ENCODE results near the gene EIF2A.

EIF2A gene

DNA sequence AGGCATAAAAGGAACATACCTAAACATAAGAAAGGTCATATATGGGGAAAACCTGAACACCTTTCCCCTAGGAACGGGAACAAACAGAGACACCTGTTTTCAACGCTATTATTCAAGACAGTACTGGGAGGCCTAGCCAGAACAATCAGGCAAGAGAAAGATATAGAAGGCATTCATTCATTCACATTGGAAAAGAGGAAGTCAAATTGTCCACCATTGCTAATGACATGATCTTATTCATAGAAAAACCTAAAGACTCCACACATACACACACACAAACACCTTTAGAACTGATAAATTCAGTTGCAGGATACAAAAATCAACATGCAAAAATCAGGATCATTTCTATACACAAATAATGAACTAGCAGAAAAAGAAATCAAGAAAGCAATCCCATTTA, 36.8 kb upstream of the EIF2A start:
- Mint-ChIP-seq H3K36me3 (ENCODE audit: low read depth) (peaks cover 10% of the 10 kb centered on the region), H3K4me3 (no peak overlapping the region), H3K9me3 (peaks cover 13% of the 10 kb centered on the region), H3K27me3 (ENCODE audit: low read depth, poor library complexity) (peaks cover 7% of the 10 kb centered on the region), H3K27ac (no peak overlapping the region), H3K4me1 (no peaks in the 10 kb centered on the region)
- no peak for DNase-seq
- TF ChIP-seq, protein P1, sequence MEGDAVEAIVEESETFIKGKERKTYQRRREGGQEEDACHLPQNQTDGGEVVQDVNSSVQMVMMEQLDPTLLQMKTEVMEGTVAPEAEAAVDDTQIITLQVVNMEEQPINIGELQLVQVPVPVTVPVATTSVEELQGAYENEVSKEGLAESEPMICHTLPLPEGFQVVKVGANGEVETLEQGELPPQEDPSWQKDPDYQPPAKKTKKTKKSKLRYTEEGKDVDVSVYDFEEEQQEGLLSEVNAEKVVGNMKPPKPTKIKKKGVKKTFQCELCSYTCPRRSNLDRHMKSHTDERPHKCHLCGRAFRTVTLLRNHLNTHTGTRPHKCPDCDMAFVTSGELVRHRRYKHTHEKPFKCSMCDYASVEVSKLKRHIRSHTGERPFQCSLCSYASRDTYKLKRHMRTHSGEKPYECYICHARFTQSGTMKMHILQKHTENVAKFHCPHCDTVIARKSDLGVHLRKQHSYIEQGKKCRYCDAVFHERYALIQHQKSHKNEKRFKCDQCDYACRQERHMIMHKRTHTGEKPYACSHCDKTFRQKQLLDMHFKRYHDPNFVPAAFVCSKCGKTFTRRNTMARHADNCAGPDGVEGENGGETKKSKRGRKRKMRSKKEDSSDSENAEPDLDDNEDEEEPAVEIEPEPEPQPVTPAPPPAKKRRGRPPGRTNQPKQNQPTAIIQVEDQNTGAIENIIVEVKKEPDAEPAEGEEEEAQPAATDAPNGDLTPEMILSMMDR (IDR thresholded peaks at IDR 0.05) = no peak

DNA sequence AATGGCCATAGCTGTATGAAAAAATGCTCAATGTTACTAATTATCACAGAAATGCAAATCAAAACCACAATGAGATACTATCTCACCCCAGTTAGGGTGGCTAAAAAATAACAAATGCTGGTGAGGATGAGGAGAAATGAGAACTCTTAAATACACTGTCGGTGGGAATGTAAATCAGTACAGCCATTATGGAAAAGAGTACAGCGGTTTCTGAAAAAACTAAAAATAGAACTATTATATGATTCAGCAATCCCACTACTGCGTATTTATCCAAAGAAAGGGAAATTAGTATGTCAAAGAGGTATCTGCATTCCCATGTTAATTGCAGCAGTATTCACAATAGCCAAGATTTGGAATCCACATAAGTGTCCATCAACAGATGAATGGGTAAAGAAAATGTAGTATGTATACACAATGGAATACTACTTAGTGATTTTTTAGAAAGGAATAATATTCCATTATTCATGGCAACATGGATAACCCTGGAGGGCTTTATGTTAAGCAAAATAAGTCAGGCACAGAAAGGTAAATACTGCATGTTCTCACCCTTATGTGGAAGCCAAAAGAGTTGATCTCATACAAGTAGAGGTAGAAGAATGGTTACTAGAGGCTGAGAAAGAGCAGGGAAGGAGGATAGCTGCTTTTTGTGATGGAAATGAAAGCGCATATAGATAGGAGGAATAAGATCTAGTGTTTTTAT, 35.3 kb upstream of the EIF2A start:
- TF ChIP-seq, protein P1 (IDR thresholded peaks at IDR 0.05) = no peak
- H3K9me3 Mint-ChIP-seq = peaks cover 21% of the 10 kb centered on the region
- peaks cover 2% of the 10 kb centered on the region for H3K27me3 Mint-ChIP-seq (ENCODE audit: low read depth, poor library complexity)
- no peak overlapping the region for H3K27ac Mint-ChIP-seq
- no peak overlapping the region for H3K4me3 Mint-ChIP-seq
- no peak for DNase-seq
- H3K4me1 Mint-ChIP-seq = no peaks in the 10 kb centered on the region
- H3K36me3 Mint-ChIP-seq (ENCODE audit: low read depth) = peaks cover 10% of the 10 kb centered on the region

DNA sequence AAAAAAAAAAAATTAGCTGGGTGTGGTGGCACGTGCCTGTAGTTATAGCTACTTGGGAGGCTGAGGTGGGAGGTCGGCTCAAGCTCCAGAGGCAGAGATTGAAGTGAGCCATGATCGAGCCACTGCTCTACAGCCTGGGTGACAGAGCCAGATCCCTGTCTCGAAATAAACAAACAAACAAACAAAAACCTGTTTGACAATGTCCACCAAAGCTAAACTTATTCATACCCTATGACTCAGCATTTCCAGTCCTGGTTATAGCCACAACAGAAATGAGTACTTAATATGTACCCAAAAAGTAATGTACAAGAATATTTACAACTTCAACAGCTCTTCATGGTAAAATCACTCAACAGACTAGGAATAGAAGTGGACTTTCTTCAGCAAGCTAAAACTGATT, 31.4 kb upstream of the EIF2A start:
- Mint-ChIP-seq H3K9me3 (peaks cover 35% of the 10 kb centered on the region), H3K27me3 (ENCODE audit: low read depth, poor library complexity) (peaks cover 2% of the 10 kb centered on the region), H3K4me1 (no peaks in the 10 kb centered on the region), H3K27ac (peak overlapping the region; percentile 20), H3K36me3 (ENCODE audit: low read depth) (peaks cover 5% of the 10 kb centered on the region), H3K4me3 (no peak overlapping the region)
- TF ChIP-seq, protein P1 (IDR thresholded peaks at IDR 0.05) = no peak
- no peak for DNase-seq

DNA sequence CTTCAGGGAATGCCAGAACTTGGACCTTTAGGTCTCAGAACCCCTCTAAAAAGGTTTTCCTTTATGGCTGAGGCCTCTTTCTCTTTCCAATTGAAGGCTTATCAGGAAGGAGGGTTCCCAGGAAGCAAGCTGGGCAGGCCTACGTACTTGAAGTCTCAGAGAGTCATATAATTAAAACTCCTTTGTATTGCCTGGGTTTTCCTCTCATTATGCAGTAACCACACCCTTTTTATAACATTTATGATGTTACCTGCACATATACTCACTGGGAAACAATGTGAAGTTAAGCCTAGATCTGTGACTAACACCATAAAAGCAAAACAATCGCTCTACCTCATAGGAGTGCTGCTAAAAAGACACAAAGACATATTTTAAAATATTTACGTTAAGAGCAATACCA, 27.6 kb upstream of the EIF2A start:
- no peak overlapping the region for H3K4me3 Mint-ChIP-seq
- H3K9me3 Mint-ChIP-seq = peaks cover 35% of the 10 kb centered on the region
- H3K27me3 Mint-ChIP-seq (ENCODE audit: low read depth, poor library complexity) = no peaks in the 10 kb centered on the region
- TF ChIP-seq, protein P1 (IDR thresholded peaks at IDR 0.05) = no peak
- H3K4me1 Mint-ChIP-seq = peaks cover 10% of the 10 kb centered on the region
- peaks cover 5% of the 10 kb centered on the region for H3K36me3 Mint-ChIP-seq (ENCODE audit: low read depth)
- DNase-seq = no peak
- H3K27ac Mint-ChIP-seq = no peak overlapping the region

DNA sequence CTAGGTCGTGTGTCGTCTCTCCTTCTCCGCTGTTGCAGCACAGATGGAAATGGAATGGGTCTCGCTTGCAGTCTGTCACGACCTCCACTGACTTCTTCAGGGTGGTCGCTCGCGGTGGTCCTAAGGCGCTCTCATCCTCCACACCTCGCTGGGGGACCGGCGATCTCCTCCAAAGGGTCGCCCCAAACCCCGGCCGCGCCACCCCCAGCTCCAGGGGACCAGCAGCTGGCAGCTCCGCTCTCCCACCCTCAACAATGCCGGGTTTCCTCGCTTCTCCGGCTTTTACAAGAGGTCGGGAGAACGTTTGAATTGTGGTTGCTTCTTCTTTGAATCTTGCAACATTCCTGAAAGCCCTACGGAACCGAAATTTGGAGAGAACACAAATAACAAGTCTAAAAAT, 26.2 kb upstream of the EIF2A start:
- Mint-ChIP-seq H3K36me3 (ENCODE audit: low read depth) (peaks cover 5% of the 10 kb centered on the region), H3K9me3 (peaks cover 34% of the 10 kb centered on the region), H3K4me1 (peaks cover 10% of the 10 kb centered on the region), H3K27ac (no peak overlapping the region), H3K4me3 (no peak overlapping the region), H3K27me3 (ENCODE audit: low read depth, poor library complexity) (no peaks in the 10 kb centered on the region)
- DNase-seq = no peak
- TF ChIP-seq, protein P1 (IDR thresholded peaks at IDR 0.05) = no peak

DNA sequence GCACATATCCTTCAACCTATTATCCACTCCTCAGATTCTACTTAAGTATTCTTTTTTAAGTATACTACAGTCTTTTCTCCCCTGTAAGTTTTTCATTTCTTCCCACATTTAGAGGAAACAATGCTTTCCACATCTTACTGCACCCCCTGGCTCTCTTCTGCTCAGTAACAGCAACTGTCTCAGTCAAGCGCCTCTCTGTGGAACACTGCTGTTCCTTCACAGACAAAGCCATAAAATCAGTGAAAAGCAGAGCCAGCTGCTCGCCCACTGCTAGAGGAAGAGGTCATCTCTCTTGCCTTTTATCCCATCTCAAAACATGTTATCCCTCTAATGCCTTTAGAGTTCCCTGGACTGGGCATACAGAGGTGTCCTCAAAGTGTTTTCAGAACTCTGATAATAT, 25.1 kb upstream of the EIF2A start:
- Mint-ChIP-seq H3K4me3 (no peak overlapping the region), H3K9me3 (peaks cover 27% of the 10 kb centered on the region), H3K27me3 (ENCODE audit: low read depth, poor library complexity) (no peaks in the 10 kb centered on the region), H3K27ac (no peak overlapping the region), H3K4me1 (peaks cover 10% of the 10 kb centered on the region), H3K36me3 (ENCODE audit: low read depth) (peaks cover 5% of the 10 kb centered on the region)
- DNase-seq = no peak
- TF ChIP-seq, protein P1 (IDR thresholded peaks at IDR 0.05) = no peak

Data from nephron progenitor cell (in vitro differentiated cells).